ENCODE results near the gene PBX1.

DNA sequence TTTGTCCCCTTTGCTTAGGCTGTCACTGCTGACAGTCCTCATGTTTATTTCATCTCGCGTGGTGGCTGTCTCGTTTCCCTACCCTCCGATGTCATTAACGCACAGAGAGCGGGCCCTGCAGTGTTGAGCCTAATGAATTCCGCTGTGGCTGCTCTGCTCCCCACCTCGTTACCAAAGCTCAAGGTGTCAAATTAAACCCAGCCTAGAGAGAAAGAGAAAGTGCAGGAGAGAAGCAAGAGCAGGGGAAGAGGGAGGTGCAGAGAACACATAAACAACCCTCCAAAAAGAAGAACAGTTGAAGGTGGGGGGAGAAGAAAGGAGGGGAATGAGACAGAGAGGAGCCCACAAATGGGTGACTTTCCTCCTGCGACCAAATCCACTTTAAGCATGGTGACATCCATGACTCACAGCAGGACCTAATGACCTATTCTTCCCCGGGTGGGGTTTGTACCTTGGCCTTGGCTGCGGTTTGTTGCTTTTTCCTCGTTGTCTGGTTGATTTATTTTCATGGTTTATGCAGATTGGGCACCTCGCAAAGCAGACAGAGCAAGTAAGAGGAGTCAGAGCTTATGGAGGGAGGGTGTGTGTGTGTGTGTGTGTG lies 92.5 kb downstream of the PBX1 start:
- TF ChIP-seq CTCF (IDR thresholded peaks at IDR 0.05) (no peak), TEAD4 (CRISPR knock-in tag; IDR thresholded peaks at IDR 0.05) (no peak), ELF4 (CRISPR knock-in tag; IDR thresholded peaks at IDR 0.05; ENCODE audit: low read depth) (no peak), ZNF512 (CRISPR knock-in tag; IDR thresholded peaks at IDR 0.05; ENCODE audit: borderline replicate concordance) (no peak), SP1 (CRISPR knock-in tag; conservative IDR thresholded peaks at IDR 0.05) (no peak)
- TF ChIP-seq, protein P1, sequence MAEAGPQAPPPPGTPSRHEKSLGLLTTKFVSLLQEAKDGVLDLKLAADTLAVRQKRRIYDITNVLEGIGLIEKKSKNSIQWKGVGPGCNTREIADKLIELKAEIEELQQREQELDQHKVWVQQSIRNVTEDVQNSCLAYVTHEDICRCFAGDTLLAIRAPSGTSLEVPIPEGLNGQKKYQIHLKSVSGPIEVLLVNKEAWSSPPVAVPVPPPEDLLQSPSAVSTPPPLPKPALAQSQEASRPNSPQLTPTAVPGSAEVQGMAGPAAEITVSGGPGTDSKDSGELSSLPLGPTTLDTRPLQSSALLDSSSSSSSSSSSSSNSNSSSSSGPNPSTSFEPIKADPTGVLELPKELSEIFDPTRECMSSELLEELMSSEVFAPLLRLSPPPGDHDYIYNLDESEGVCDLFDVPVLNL (CRISPR knock-in tag; IDR thresholded peaks at IDR 0.05; ENCODE audit: borderline replicate concordance, low read depth): no peak
